Loucy (cell line): Measurements from ENCODE around the gene SNRNP25.

Experiments used
- EZH2phosphoT487 ChIP-seq: fragments of 200-600 bp; IDR thresholded peaks from 2 replicates; pipeline ENCODE4 v1.6.1; 2018; ENCODE audit warnings: antibody characterized with exemption, mild to moderate bottlenecking, moderate library complexity, borderline replicate concordance
- TF ChIP-seq, protein P1 (sequence below): fragments of 200-600 bp; sonication (generic); conservative IDR thresholded peaks from 2 replicates; pipeline ENCODE4 v1.5.1; 2014; ENCODE audit warnings: mild to moderate bottlenecking, antibody characterized with exemption, low read length

DNA sequence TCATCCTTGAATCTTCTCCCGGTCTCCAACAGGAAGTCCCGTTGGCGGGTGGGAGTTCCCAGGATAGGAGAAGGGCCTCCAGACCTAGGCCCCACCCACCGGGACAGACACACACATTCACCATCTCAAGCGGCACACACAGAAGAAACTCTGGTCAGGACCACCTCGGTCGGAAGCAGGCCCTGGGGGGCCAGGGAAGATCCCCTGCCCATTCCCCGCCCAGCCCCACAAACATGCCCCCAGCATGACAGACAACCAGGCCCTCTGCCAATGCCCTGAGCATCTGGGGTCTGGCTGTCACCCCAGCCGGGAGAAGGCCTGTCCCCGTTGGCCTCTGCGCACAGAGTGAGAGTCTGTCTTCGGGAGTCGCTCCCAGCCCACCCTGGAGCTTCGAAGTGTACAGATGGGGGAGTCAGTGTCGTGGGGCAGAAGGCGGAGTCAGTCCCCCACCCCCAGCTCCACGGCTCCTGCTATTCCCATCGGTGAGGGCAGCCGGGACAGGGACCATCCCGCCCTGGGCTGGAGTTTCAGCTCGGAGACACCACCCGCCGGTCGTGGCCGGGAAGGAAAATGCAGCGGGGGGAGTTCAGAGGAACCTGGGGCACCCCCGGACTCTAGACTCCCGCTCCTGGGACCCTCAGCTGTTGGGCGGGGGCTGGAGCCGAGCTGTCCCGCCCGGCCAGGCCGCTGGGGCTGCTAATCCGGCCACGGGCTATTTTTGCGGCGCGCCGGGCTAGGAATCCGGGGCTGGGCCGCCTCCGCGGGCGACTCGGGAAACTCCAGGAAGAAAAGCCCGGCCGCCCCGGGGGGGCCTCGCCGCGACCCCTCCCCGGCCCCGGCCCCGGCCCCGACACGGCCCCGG, 18.1 kb downstream of the SNRNP25 start:
- TF ChIP-seq, protein P1, sequence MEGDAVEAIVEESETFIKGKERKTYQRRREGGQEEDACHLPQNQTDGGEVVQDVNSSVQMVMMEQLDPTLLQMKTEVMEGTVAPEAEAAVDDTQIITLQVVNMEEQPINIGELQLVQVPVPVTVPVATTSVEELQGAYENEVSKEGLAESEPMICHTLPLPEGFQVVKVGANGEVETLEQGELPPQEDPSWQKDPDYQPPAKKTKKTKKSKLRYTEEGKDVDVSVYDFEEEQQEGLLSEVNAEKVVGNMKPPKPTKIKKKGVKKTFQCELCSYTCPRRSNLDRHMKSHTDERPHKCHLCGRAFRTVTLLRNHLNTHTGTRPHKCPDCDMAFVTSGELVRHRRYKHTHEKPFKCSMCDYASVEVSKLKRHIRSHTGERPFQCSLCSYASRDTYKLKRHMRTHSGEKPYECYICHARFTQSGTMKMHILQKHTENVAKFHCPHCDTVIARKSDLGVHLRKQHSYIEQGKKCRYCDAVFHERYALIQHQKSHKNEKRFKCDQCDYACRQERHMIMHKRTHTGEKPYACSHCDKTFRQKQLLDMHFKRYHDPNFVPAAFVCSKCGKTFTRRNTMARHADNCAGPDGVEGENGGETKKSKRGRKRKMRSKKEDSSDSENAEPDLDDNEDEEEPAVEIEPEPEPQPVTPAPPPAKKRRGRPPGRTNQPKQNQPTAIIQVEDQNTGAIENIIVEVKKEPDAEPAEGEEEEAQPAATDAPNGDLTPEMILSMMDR = no peak
- no peak for TF ChIP-seq EZH2phosphoT487
